Prostate gland (tissue), 2 donors: Measurements from ENCODE around the gene PDE8A.

Experiments
- POLR2A ChIP-seq: fragments of 450-650 bp; IDR thresholded peaks from one replicate; pipeline ENCODE4 v1.6.1; 2016; ENCODE audit warnings: antibody characterized with exemption, mild to moderate bottlenecking
- TF ChIP-seq, protein P1 (sequence below), 4 experiments: fragments of 200-600 bp in 2 of 4; fragments of 450-650 bp in 2 of 4; sonication (generic) in 2 of 4; IDR thresholded peaks; 1 replicate in 3 of 4; 2 replicates in 1 of 4; pipeline ENCODE4 v1.5.1; 2016 to 2019; ENCODE audit warnings: antibody characterized with exemption in 4 of 4, mild to moderate bottlenecking in 2 of 4, moderate library complexity in 2 of 4

DNA sequence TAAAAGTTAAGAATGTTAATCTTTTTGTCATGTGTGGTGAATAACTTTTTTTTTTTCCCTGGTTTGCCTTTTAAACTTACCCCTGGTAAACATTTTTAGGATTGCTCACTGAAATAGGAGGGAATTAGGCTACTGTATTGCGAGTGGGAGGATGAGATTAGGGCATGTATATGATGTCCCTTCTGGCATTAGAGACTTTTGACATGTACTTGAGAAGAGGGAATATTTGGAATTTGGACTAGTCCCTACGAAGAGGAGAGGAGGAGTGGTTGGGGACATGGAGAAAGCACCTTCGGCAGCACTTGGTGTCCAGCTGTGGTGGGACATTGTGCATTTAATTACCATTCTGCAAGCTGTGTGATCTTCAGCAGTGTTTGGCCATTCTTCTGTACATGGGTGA lies 25.0 kb downstream of the PDE8A start:
- TF ChIP-seq, protein P1, sequence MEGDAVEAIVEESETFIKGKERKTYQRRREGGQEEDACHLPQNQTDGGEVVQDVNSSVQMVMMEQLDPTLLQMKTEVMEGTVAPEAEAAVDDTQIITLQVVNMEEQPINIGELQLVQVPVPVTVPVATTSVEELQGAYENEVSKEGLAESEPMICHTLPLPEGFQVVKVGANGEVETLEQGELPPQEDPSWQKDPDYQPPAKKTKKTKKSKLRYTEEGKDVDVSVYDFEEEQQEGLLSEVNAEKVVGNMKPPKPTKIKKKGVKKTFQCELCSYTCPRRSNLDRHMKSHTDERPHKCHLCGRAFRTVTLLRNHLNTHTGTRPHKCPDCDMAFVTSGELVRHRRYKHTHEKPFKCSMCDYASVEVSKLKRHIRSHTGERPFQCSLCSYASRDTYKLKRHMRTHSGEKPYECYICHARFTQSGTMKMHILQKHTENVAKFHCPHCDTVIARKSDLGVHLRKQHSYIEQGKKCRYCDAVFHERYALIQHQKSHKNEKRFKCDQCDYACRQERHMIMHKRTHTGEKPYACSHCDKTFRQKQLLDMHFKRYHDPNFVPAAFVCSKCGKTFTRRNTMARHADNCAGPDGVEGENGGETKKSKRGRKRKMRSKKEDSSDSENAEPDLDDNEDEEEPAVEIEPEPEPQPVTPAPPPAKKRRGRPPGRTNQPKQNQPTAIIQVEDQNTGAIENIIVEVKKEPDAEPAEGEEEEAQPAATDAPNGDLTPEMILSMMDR (IDR thresholded peaks at IDR 0.05) = no peak
- TF ChIP-seq POLR2A = no peak
